Naive thymus-derived CD8-positive, alpha-beta T cell (primary cell): Measurements from ENCODE around the gene CCDC30. TPM values are rescaled to one million over a fixed set of nuclear protein-coding genes. Genes with fewer than 3 reads are reported as not detected.

Source experiments
- ATAC-seq, 2 donors: fragments of 150-1000 bp; cut with Tn5 transposase in 1 of 2; sonication (Bioruptor Pico), chemical (Tn5 transposase) in 1 of 2; 1 replicate in 1 of 2; 2 replicates in 1 of 2; pipeline ENCODE4 v1.10.0; 2021; ENCODE audit warnings: mild to moderate bottlenecking in 2 of 2, moderate library complexity in 2 of 2
- POLR2A ChIA-PET: fragments of 350-600 bp; sonication (Branson Sonifier 250); formaldehyde crosslinking; loops from one replicate; lab custom pipeline; 2021; ENCODE audit warnings: antibody characterized with exemption; lab: Charles Lee
- DNase-seq, 10 donors: peaks; one replicate each; pipeline versions ENCODE4 v3.0.0 to v3.0.0-alpha.2; 2020 to 2022
- H3K27ac Mint-ChIP-seq, 10 donors: one replicate each; pipeline ENCODE4 v1.8.0; 2020 to 2022; ENCODE audit warnings: mild to moderate bottlenecking in 10 of 10, mixed read lengths in 10 of 10, moderate library complexity in 4 of 10, inconsistent platforms in 1 of 10
- H3K27me3 Mint-ChIP-seq, 5 donors: one replicate each; pipeline ENCODE4 v1.8.0; 2021 to 2022; ENCODE audit warnings: mixed read lengths in 5 of 5
- H3K36me3 Mint-ChIP-seq, 3 donors: one replicate each; pipeline ENCODE4 v1.8.0; 2020 to 2022; ENCODE audit warnings: mixed read lengths in 3 of 3, mild to moderate bottlenecking in 2 of 3, inconsistent platforms in 1 of 3
- H3K4me1 Mint-ChIP-seq, 4 donors: one replicate each; pipeline ENCODE4 v1.8.0; 2021 to 2022; ENCODE audit warnings: mixed read lengths in 4 of 4
- H3K4me3 Mint-ChIP-seq, 10 donors: one replicate each; pipeline ENCODE4 v1.8.0; 2020 to 2022; ENCODE audit warnings: mild to moderate bottlenecking in 10 of 10, mixed read lengths in 10 of 10, moderate library complexity in 6 of 10, inconsistent platforms in 1 of 10
- H3K9me3 Mint-ChIP-seq, 9 donors: one replicate each; pipeline ENCODE4 v1.8.0; 2020 to 2022; ENCODE audit warnings: mixed read lengths in 9 of 9, mild to moderate bottlenecking in 3 of 9, inconsistent platforms in 1 of 9, moderate library complexity in 1 of 9
- polyA plus RNA-seq, 3 donors: library from polyadenylated mRNA; unstranded; fragments of 300-500 nt; fragmentation: Illumina TruSeq; gene quantifications; one replicate each; pipeline ENCODE4 v1.2.3, GENCODE V29; 2021
- total RNA-seq, 8 experiments: library from RNA in 2 of 8; stranded (reverse) in 2 of 8; gene quantifications; one replicate each; pipeline ENCODE4 v1.2.3 and lab custom pipeline; 2021 to 2026

The CCDC30 gene
- total and polyA plus RNA-seq, 5 experiments from 2014 or later: 0.55 to 5.5 (median 0.84) TPM

DNA sequence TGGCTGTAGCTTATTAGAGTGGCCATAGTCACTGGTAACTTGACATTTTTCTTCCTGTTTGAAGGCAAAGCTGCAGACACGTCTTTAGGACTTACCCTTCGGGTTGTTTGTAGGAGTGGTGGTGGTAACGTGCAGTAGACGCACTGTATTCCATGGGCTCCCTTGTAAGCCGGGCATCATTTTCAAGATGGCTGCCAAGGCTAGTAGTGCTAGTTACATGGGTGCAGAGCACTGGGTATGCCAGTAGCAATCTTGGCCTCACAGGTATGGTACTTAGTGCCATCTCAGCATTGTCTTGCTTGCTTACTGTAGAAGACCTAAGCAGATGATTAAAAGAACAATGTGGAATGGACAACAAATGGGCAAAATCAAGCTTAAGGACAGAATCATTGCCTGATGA is 221.1 kb downstream of the CCDC30 start:
- POLR2A ChIA-PET: interaction anchor here (0.6 to 3.9 kb wide), 5 partner anchors 13 to 227 kb away, joined by 3 to 49 read pairs (median 8); partner anchors contain the start of genes C1orf50 and P3H1
- peak overlapping the region; percentile 86 to 98 (median 94) for H3K4me3 Mint-ChIP-seq
- peaks cover 0 to 2% (median 0%) of the 10 kb centered on the region in 9 donors for H3K9me3 Mint-ChIP-seq
- peaks cover 0 to 35% (median 12%) of the 10 kb centered on the region in 3 donors for H3K36me3 Mint-ChIP-seq
- DNase-seq: no peak
- H3K27me3 Mint-ChIP-seq: peaks cover 0 to 1% (median 0%) of the 10 kb centered on the region in 5 donors
- ATAC-seq: no peak
- peaks cover 41 to 80% (median 78%) of the 10 kb centered on the region in 4 donors for H3K4me1 Mint-ChIP-seq
- peak overlapping the region in 9 of 10 donors; percentile 81 to 97 (median 94) for H3K27ac Mint-ChIP-seq

DNA sequence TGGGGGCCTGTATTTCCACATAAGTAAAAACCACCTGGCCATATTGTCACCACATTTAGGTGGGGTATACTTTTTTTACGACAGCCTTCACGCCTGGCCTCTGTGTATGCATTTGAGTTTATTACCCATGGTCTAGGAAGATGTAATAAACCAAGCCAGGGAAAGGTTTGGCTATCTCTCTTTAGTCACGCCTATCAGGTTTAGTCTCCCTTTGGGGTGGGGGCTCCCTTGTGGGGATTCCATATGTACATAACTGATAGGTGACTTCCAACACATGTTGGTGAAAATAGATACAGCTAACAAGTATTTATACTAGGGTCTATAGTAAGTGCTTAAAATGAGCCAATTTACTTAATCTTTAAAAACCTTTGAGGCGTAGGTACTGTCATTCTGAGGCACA is 223.3 kb downstream of the CCDC30 start:
- DNase-seq (no peak), ATAC-seq (no peak)
- Mint-ChIP-seq H3K27ac (peak overlapping the region in 5 of 10 donors; percentile 29 to 54 (median 49)), H3K4me1 (peaks cover 30 to 86% (median 79%) of the 10 kb centered on the region in 4 donors), H3K36me3 (peaks cover 0 to 38% (median 12%) of the 10 kb centered on the region in 3 donors), H3K4me3 (peak overlapping the region in 9 of 10 donors; percentile 22 to 94 (median 52)), H3K27me3 (peaks cover 0 to 1% (median 0%) of the 10 kb centered on the region in 5 donors), H3K9me3 (peaks cover 0 to 2% (median 0%) of the 10 kb centered on the region in 9 donors)
- POLR2A ChIA-PET: interaction anchor here (1.0 kb wide), 1 partner anchor 28 kb away, joined by 3 read pairs; the partner anchor contains the start of gene PPIH

DNA sequence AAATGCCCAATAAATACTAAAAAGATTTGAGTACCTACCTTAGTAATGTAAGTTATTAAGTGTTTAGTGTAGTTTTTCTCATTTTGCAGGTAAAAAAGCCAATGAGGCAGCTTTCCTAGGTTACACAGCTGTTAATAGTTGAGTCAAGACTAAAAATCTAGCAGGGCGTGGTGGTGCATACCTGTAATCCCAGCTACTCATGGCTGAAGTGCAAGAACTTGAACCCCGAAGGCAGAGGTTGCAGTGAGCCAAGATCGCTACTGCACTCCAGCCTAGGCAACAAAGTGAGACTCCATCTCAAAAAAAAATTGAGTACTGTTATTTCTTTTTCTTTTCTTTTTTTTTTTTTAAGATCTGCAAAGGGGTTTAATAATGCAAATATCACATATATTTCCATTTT is 226.8 kb downstream of the CCDC30 start:
- H3K27me3 Mint-ChIP-seq: no peaks in the 10 kb centered on the region
- ATAC-seq (no peak), DNase-seq (no peak)
- peak overlapping the region in 6 of 10 donors; percentile 10 to 94 (median 33) for H3K4me3 Mint-ChIP-seq
- H3K27ac Mint-ChIP-seq: peak overlapping the region in 7 of 10 donors; percentile 6 to 73 (median 59)
- peaks cover 29 to 98% (median 91%) of the 10 kb centered on the region in 4 donors for H3K4me1 Mint-ChIP-seq
- no peaks in the 10 kb centered on the region for H3K9me3 Mint-ChIP-seq
- H3K36me3 Mint-ChIP-seq: peaks cover 0 to 56% (median 5%) of the 10 kb centered on the region in 3 donors
- POLR2A ChIA-PET: interaction anchor here (2.1 kb wide), 1 partner anchor 8 kb away, joined by 9 read pairs; the partner anchor contains the start of gene YBX1

DNA sequence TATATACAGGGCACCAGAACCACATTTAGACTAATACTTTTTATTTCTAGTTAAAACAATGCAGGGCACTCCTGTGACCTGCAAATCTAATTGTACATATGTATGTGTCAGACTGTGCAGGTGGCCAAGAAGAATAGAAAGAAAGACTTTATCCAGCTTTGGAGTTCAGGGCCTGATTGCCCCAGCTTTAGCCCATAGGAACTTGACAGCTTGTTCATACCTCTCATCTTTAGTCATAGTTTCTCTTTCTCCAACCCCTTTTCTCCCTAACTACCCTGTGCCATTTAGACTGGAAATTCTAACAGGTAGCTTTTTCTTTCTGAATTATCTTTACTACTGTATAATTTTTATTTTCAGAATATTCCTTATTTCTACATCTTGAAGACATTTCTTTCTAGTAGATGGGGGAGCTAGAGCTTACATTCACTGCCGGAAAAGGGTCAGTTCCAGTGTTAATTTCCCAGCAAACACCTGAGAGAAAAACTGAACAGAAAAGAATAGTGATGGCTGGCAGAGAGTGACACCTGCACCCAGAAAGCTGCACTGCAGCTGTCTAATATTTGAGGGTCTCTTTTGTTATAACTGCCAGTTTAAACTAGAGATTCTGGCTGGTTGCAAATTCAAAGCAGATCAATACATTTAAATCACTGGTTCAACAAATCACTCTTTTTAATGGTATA is 227.5 kb downstream of the CCDC30 start:
- H3K27me3 Mint-ChIP-seq: no peaks in the 10 kb centered on the region
- ATAC-seq (peak; percentile 26 to 61), DNase-seq (no peak)
- peaks cover 27 to 93% (median 89%) of the 10 kb centered on the region in 4 donors for H3K4me1 Mint-ChIP-seq
- peak overlapping the region in 8 of 10 donors; percentile 1 to 37 (median 14) for H3K4me3 Mint-ChIP-seq
- H3K9me3 Mint-ChIP-seq: no peaks in the 10 kb centered on the region
- H3K27ac Mint-ChIP-seq: peak overlapping the region in 5 of 10 donors; percentile 24 to 74 (median 63)
- peaks cover 0 to 57% (median 8%) of the 10 kb centered on the region in 3 donors for H3K36me3 Mint-ChIP-seq
- POLR2A ChIA-PET: interaction anchor here (2.1 kb wide), 1 partner anchor 9 kb away, joined by 9 read pairs; the partner anchor contains the start of gene YBX1

DNA sequence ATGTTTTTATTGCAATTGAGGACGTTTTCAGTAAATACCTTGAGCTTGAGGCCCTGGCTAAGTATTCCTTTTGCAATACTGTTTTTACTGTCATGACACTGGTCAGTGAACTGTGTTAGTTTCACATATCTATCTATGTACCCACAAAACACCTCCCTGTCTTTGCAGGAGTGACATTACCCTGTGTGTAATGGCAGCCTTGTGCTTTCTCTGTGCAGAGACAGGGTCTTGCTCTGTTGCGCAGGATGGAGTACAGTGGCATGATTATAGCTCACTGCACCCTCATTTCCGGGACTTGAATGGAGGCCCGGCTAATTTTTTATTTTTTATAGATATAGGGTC is 228.0 kb downstream of the CCDC30 start:
- POLR2A ChIA-PET: interaction anchor here (2.1 kb wide), 1 partner anchor 9 kb away, joined by 9 read pairs; the partner anchor contains the start of gene YBX1
- peaks cover 0 to 62% (median 8%) of the 10 kb centered on the region in 3 donors for H3K36me3 Mint-ChIP-seq
- DNase-seq (no peak), ATAC-seq (no peak)
- H3K9me3 Mint-ChIP-seq: no peaks in the 10 kb centered on the region
- peak overlapping the region in 7 of 10 donors; percentile 1 to 37 (median 11) for H3K4me3 Mint-ChIP-seq
- peaks cover 30 to 92% (median 89%) of the 10 kb centered on the region in 4 donors for H3K4me1 Mint-ChIP-seq
- peak overlapping the region in 4 of 10 donors; percentile 54 to 63 (median 58) for H3K27ac Mint-ChIP-seq
- no peaks in the 10 kb centered on the region for H3K27me3 Mint-ChIP-seq

DNA sequence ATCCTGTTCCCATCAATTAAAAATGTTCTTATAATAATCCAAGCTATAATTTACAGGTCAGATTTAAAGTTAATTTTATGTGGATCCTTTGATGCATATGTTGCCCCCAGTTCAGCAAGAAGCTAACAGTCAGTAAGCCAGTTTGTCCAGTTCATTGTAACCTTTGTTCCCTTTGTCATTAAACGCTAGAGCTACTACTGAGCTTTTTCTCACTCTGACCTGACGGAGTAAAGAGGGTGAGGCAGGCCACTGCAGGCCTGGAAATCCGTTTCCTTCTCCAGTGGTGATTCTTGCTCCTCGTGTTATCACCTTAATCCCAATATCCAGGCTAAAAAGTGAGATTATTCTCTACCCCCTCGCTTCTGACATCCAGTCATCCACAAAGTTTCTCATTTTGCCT is 229.4 kb downstream of the CCDC30 start:
- H3K27me3 Mint-ChIP-seq: no peaks in the 10 kb centered on the region
- ATAC-seq: no peak
- no peaks in the 10 kb centered on the region for H3K9me3 Mint-ChIP-seq
- POLR2A ChIA-PET: no interaction called here
- H3K36me3 Mint-ChIP-seq: peaks cover 0 to 67% (median 10%) of the 10 kb centered on the region in 3 donors
- no peak for DNase-seq
- H3K4me1 Mint-ChIP-seq: peaks cover 30 to 79% (median 78%) of the 10 kb centered on the region in 4 donors
- H3K4me3 Mint-ChIP-seq: peak overlapping the region in 5 of 10 donors; percentile 11 to 55 (median 21)
- peak overlapping the region in 8 of 10 donors; percentile 11 to 87 (median 39) for H3K27ac Mint-ChIP-seq

DNA sequence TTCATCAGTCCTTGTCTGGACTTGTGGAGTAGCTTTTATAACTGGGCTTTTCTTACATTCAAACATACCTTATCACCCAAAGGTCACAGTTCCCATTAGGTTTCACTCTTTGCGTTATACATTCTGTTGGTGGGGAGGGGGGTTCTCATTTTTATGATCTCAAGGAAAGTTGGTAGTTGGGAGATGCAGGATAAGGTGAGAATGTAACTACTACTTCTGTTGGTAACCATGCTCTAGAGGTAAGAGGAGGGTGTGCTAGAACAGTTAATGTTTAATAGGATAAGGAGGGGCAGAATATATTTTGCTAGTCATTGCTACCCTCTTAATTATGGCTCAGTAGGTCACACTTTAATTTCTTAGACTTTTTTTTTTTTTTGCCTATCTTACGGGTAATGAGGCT is 229.8 kb downstream of the CCDC30 start:
- no peaks in the 10 kb centered on the region for H3K9me3 Mint-ChIP-seq
- H3K4me3 Mint-ChIP-seq: peak overlapping the region in 5 of 10 donors; percentile 5 to 55 (median 21)
- no peak for ATAC-seq
- H3K36me3 Mint-ChIP-seq: peaks cover 0 to 67% (median 9%) of the 10 kb centered on the region in 3 donors
- no peak for DNase-seq
- no peaks in the 10 kb centered on the region for H3K27me3 Mint-ChIP-seq
- peak overlapping the region in 7 of 10 donors; percentile 19 to 87 (median 45) for H3K27ac Mint-ChIP-seq
- H3K4me1 Mint-ChIP-seq: peaks cover 26 to 75% (median 73%) of the 10 kb centered on the region in 4 donors
- POLR2A ChIA-PET: no interaction called here

DNA sequence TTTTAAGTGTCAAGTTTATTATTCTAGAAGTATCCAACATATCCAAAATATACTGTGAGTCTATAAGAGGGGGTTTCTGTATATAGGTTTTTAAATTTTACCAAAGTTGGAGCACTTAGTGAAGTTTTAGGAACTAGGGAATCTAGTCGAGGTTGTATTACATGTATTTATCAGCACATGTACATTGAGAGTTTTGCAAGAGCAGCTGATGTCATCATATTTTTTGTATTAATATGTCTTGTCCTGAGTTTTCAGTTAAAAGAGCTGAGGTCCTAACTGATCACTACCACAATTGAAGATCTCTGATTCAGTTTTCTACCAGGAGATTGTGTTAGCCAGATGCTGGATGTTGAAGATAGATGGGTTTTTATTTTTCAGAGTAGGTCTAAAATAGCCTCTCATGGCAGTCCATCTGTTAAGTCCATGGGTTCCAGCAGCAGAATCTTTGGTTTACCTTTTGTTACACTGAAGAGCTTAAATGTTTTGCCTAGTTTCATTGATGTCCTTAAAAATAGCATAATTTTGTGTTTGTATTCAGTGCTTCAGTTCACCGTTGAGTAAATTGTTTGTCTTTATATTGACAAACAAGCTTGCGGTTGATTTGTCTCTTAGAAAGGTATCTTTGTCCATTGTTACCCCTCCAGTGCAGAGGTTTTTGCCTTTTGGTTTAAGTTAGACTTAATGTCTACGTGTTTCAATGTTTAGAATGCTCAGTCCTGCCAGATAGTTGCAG is 235.2 kb downstream of the CCDC30 start:
- peaks cover 4 to 99% (median 27%) of the 10 kb centered on the region in 3 donors for H3K36me3 Mint-ChIP-seq
- peak overlapping the region in 5 of 10 donors; percentile 0 to 81 (median 56) for H3K27ac Mint-ChIP-seq
- ATAC-seq (no peak), DNase-seq (no peak)
- H3K27me3 Mint-ChIP-seq: no peaks in the 10 kb centered on the region
- POLR2A ChIA-PET: interaction anchor here (0.9 kb wide), 1 partner anchor 16 kb away, joined by 5 read pairs; the partner anchor contains the start of gene YBX1
- peak overlapping the region in 1 of 10 donors; percentile 1 for H3K4me3 Mint-ChIP-seq
- peaks cover 11 to 35% (median 24%) of the 10 kb centered on the region in 4 donors for H3K4me1 Mint-ChIP-seq
- no peaks in the 10 kb centered on the region for H3K9me3 Mint-ChIP-seq

DNA sequence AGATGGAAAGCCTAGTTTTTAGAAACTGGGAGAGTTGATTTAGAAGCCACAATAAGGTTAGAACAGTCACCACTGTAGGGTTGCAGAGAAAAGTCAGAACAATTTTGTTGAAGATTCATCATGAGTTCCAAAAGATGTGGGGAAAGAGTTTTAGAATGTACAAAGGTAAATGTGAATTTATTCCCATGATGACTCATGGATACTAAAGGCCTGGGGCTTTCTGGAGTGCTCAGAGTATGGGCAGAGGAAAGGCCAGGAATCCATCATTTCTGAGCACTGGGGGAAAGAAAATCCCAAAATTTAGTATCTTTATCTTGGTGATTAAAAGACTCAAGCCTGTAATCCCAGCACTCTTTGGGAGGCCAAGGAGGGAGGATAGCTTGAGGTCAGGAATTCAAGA is 236.9 kb downstream of the CCDC30 start:
- DNase-seq: no peak
- Mint-ChIP-seq H3K27ac (peak overlapping the region in 3 of 10 donors; percentile 1 to 81 (median 28)), H3K4me3 (no peak overlapping the region), H3K36me3 (peaks cover 11 to 100% (median 33%) of the 10 kb centered on the region in 3 donors), H3K4me1 (peaks cover 6 to 22% (median 10%) of the 10 kb centered on the region in 4 donors), H3K9me3 (no peaks in the 10 kb centered on the region), H3K27me3 (no peaks in the 10 kb centered on the region)
- no peak for ATAC-seq
- POLR2A ChIA-PET: no interaction called here

DNA sequence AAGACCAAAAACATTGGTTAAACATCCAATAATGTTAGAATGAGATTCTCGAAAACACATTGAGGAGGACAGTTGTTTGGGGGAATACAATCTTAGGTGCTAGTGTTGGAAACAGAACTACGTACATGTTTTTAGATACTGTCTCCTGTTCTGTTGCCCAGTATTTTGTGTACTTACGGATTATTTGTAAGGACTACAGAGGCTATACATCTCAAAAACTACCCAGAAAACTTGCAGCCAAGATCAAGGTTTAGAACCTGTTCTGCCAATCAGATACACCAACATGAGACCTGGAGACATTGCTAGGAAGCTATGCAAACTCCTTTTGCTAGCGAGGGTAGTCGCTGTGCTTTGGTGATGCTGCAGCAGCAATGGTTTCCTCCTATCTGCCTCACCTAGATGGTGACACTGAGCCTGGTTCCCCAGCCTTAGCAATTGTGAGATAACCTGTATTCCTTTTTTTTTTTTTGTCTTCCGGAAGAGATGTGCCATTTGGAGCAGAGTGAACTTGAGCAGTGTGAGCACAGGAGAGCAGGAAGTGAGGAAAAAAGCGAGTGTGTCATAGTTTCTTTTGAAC is 240.9 kb downstream of the CCDC30 start:
- H3K27me3 Mint-ChIP-seq: no peaks in the 10 kb centered on the region
- DNase-seq (no peak), ATAC-seq (no peak)
- H3K9me3 Mint-ChIP-seq: no peaks in the 10 kb centered on the region
- H3K4me1 Mint-ChIP-seq: peaks cover 0 to 10% (median 4%) of the 10 kb centered on the region in 4 donors
- peak overlapping the region in 4 of 10 donors; percentile 12 to 61 (median 35) for H3K27ac Mint-ChIP-seq
- H3K36me3 Mint-ChIP-seq: peaks cover 14 to 93% (median 50%) of the 10 kb centered on the region in 3 donors
- POLR2A ChIA-PET: no interaction called here
- no peak overlapping the region for H3K4me3 Mint-ChIP-seq
